ENCODE results near the gene RPH3AL.

Gene RPH3AL

GRCh38 chr17:333626-334396 is 18.8 kb downstream of the RPH3AL start:
- H3K4me3 ChIP-seq (ENCODE audit: low read depth, low read length) = peak overlapping the region; percentile 34; the same call in 1 of the 2 replicates

DNA sequence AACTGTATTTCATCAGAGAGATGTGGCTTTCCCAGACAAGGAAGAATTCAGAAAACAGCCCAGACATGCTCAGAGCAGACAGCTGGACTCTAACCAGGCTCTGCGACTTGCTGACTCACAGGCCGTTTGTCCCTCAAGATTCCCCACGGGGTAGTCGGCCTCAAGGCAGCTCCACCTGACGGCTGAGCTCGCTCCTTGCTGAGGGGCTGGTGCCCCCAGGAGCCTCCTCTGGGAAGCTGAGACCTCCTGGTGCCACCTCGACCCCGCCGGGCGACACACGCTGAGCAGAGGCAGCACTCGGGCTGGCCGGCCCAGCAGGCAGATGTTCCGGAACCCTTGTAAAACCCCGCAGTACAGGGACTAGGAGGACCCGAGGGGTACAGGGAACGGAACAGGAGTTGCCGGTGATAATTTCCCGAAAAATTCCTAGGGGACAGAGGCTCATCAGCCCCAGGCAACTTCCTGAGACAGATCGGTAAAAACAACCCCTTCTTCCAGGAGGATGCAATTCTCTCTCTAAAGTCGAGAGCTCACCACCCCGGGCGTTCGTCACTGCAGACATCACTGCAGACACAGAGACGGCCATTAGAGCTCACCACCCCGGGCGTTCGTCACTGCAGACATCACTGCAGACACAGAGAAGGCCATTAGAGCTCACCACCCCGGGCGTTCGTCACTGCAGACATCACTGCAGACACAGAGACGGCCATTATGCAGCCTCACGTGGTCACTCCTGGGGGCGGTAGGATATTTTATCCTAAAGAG is 19.9 kb downstream of the RPH3AL start:
- H3K4me3 ChIP-seq (ENCODE audit: low read depth, low read length) = no peak overlapping the region
- H3K79me2 ChIP-seq (ENCODE audit: control insufficient read depth, insufficient read depth, low read length, unreplicated experiment) = no peaks in the 10 kb centered on the region
- H2AFZ ChIP-seq (ENCODE audit: low read length, unreplicated experiment) = no peak overlapping the region
- peaks cover 4% of the 10 kb centered on the region; the same call in 1 of the 2 replicates for H3K27me3 ChIP-seq (ENCODE audit: insufficient read depth, low read length)
- H3K27ac ChIP-seq (ENCODE audit: low read depth, low read length) = no peak overlapping the region
- peaks cover 4% of the 10 kb centered on the region for H3K4me1 ChIP-seq (ENCODE audit: control insufficient read depth, insufficient read depth, low read length, unreplicated experiment)
- H3K36me3 ChIP-seq (ENCODE audit: insufficient read depth, low read length) = no peaks in the 10 kb centered on the region

More at GRCh38 chr17:333626-334396, 18.8 kb downstream of the RPH3AL start:
- H3K79me2 ChIP-seq (ENCODE audit: control insufficient read depth, insufficient read depth, low read length, unreplicated experiment) = no peaks in the 10 kb centered on the region
- H3K27me3 ChIP-seq (ENCODE audit: insufficient read depth, low read length) = peaks cover 4% of the 10 kb centered on the region; the same call in 1 of the 2 replicates
- no peaks in the 10 kb centered on the region for H3K36me3 ChIP-seq (ENCODE audit: insufficient read depth, low read length)
- peaks cover 4% of the 10 kb centered on the region for H3K4me1 ChIP-seq (ENCODE audit: control insufficient read depth, insufficient read depth, low read length, unreplicated experiment)
- H2AFZ ChIP-seq (ENCODE audit: low read length, unreplicated experiment) = peak overlapping the region; percentile 69
- no peak overlapping the region for H3K27ac ChIP-seq (ENCODE audit: low read depth, low read length)

DNA sequence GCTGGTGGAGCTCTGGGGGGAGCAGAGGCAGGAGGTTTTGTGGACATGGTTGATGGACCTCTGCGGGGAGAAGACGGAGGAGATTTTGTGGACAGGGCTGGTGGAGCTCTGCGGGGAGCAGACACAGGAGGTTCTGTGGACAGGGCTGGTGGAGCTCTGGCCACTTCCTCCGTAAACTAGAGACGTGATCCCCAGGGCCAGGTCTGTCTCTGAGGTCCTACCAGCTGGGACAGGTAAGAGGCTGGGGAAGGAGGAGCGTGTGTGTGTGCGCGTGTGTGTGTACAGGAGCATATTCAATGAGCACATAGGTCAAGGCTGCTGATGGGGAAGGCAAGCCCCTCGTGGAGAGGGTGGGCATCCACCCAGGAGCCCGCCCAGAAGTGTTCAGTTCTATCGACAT is 20.6 kb downstream of the RPH3AL start:
- Histone ChIP-seq H3K27ac (ENCODE audit: low read depth, low read length) (no peak overlapping the region), H3K36me3 (ENCODE audit: insufficient read depth, low read length) (no peaks in the 10 kb centered on the region), H3K79me2 (ENCODE audit: control insufficient read depth, insufficient read depth, low read length, unreplicated experiment) (no peaks in the 10 kb centered on the region), H2AFZ (ENCODE audit: low read length, unreplicated experiment) (no peak overlapping the region), H3K4me1 (ENCODE audit: control insufficient read depth, insufficient read depth, low read length, unreplicated experiment) (peaks cover 4% of the 10 kb centered on the region), H3K27me3 (ENCODE audit: insufficient read depth, low read length) (peaks cover 4% of the 10 kb centered on the region; the same call in 1 of the 2 replicates), H3K4me3 (ENCODE audit: low read depth, low read length) (no peak overlapping the region)

- H3K4me3 ChIP-seq (ENCODE audit: low read depth, low read length) = no peak overlapping the region
Observed at GRCh38 chr17:330993-331701, 21.5 kb downstream of the RPH3AL start.

DNA sequence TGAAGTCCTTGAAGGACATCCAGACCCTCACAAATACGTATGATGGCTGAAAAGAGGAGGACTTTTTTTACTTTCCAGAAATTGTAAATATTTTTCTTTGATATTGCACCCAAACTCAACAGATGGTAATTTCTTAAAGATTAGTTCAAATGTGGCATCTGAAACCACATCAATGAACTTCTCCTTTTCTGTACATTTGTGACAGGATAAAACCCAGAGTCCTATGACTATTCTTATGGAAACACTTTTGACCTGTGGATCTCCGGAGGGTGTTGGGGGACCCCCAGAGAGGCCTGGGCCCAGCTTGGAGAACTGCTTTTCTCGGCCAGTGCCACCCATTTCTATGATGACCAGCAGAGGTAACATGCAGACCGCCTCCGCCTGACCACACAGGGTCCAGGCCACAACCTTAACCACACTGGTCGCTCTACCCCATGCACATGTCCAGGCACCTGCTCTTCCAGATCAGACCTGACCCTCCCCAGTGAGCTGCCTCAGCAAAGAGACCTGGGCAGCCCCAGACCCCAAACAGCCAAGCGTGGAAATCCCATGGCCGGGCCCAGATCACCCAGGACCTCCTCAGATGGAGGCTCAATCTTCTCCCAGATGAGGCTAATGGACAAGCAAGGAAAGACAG is 22.7 kb downstream of the RPH3AL start:
- H3K79me2 ChIP-seq (ENCODE audit: control insufficient read depth, insufficient read depth, low read length, unreplicated experiment) = no peaks in the 10 kb centered on the region
- peaks cover 4% of the 10 kb centered on the region; the same call in 1 of the 2 replicates for H3K27me3 ChIP-seq (ENCODE audit: insufficient read depth, low read length)

More at GRCh38 chr17:330993-331701, 21.5 kb downstream of the RPH3AL start:
- H3K27ac ChIP-seq (ENCODE audit: low read depth, low read length) = no peak overlapping the region
- H3K4me1 ChIP-seq (ENCODE audit: control insufficient read depth, insufficient read depth, low read length, unreplicated experiment) = peaks cover 4% of the 10 kb centered on the region
- H3K36me3 ChIP-seq (ENCODE audit: insufficient read depth, low read length) = no peaks in the 10 kb centered on the region
- H2AFZ ChIP-seq (ENCODE audit: low read length, unreplicated experiment) = no peak overlapping the region
- no peaks in the 10 kb centered on the region for H3K79me2 ChIP-seq (ENCODE audit: control insufficient read depth, insufficient read depth, low read length, unreplicated experiment)
- peaks cover 4% of the 10 kb centered on the region; the same call in 1 of the 2 replicates for H3K27me3 ChIP-seq (ENCODE audit: insufficient read depth, low read length)

GRCh38 chr17:327971-328370 is 24.6 kb downstream of the RPH3AL start:
- no peak overlapping the region for H3K4me3 ChIP-seq (ENCODE audit: low read depth, low read length)
- no peaks in the 10 kb centered on the region for H3K27me3 ChIP-seq (ENCODE audit: insufficient read depth, low read length)
- H3K79me2 ChIP-seq (ENCODE audit: control insufficient read depth, insufficient read depth, low read length, unreplicated experiment) = no peaks in the 10 kb centered on the region
- H3K27ac ChIP-seq (ENCODE audit: low read depth, low read length) = no peak overlapping the region
- H3K4me1 ChIP-seq (ENCODE audit: control insufficient read depth, insufficient read depth, low read length, unreplicated experiment) = peaks cover 4% of the 10 kb centered on the region
- H3K36me3 ChIP-seq (ENCODE audit: insufficient read depth, low read length) = no peaks in the 10 kb centered on the region
- H2AFZ ChIP-seq (ENCODE audit: low read length, unreplicated experiment) = no peak overlapping the region

More for the DNA sequence above, 22.7 kb downstream of the RPH3AL start:
- H3K4me1 ChIP-seq (ENCODE audit: control insufficient read depth, insufficient read depth, low read length, unreplicated experiment) = peaks cover 4% of the 10 kb centered on the region
- H3K36me3 ChIP-seq (ENCODE audit: insufficient read depth, low read length) = no peaks in the 10 kb centered on the region
- H3K27ac ChIP-seq (ENCODE audit: low read depth, low read length) = no peak overlapping the region
- H2AFZ ChIP-seq (ENCODE audit: low read length, unreplicated experiment) = no peak overlapping the region
- H3K4me3 ChIP-seq (ENCODE audit: low read depth, low read length) = no peak overlapping the region

DNA sequence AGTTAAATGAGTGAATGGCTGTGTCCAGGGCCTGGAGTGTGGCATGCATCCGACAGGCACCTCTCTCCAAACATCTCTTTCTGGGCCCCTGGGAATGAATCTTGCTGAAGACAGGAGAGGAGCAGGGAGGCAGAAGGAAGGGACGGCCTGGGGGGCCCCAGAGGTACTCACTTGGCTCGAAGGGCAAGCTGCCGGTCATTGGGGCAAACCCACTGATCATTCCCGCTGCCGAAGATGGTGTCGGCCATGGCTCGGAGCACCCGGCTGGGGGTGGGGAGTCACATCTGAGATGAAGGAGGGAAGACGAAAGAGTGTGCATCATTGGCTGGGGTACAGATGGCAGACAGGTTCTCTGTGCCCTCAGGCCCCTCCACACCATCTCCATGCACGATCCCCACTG is 25.3 kb downstream of the RPH3AL start:
- H2AFZ ChIP-seq (ENCODE audit: low read length, unreplicated experiment) = no peak overlapping the region
- no peaks in the 10 kb centered on the region for H3K27me3 ChIP-seq (ENCODE audit: insufficient read depth, low read length)
- no peaks in the 10 kb centered on the region for H3K79me2 ChIP-seq (ENCODE audit: control insufficient read depth, insufficient read depth, low read length, unreplicated experiment)
- no peak overlapping the region for H3K4me3 ChIP-seq (ENCODE audit: low read depth, low read length)
- H3K27ac ChIP-seq (ENCODE audit: low read depth, low read length) = no peak overlapping the region
- no peaks in the 10 kb centered on the region for H3K4me1 ChIP-seq (ENCODE audit: control insufficient read depth, insufficient read depth, low read length, unreplicated experiment)
- no peaks in the 10 kb centered on the region for H3K36me3 ChIP-seq (ENCODE audit: insufficient read depth, low read length)

DNA sequence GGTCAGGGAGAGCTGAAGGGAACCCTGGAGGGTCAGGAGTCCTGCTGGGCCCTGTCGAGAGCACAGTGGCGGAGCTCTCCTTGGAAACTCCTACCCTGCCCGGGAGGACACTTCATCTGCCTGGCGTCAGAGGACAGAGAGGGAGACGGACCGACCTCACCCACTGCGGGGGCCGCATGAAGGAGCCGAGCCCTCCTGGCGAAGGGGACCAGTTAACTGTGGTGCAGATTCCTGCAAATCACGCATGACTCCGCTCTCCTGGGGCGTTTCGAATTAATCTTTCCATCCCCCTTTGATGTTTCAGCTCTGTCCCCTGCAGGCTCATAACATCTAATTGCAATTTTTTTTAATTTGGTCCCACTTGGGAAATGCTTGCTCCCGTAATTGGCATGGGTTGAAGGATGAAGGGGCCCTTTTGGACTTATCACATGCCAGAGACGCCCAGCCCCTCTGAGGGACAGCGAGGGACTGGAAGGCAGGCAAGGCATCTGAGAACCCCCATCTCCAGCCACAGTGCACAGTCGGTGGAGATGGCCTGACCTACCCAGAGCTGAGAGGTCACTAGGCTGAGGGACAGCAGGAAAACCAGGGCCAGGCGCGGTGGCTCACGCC is 26.5 kb downstream of the RPH3AL start:
- H3K36me3 ChIP-seq (ENCODE audit: insufficient read depth, low read length) = no peaks in the 10 kb centered on the region
- H3K27me3 ChIP-seq (ENCODE audit: insufficient read depth, low read length) = no peaks in the 10 kb centered on the region
- no peak overlapping the region for H3K4me3 ChIP-seq (ENCODE audit: low read depth, low read length)
- no peak overlapping the region for H3K27ac ChIP-seq (ENCODE audit: low read depth, low read length)
- no peak overlapping the region for H2AFZ ChIP-seq (ENCODE audit: low read length, unreplicated experiment)
- H3K79me2 ChIP-seq (ENCODE audit: control insufficient read depth, insufficient read depth, low read length, unreplicated experiment) = no peaks in the 10 kb centered on the region
- H3K4me1 ChIP-seq (ENCODE audit: control insufficient read depth, insufficient read depth, low read length, unreplicated experiment) = no peaks in the 10 kb centered on the region

DNA sequence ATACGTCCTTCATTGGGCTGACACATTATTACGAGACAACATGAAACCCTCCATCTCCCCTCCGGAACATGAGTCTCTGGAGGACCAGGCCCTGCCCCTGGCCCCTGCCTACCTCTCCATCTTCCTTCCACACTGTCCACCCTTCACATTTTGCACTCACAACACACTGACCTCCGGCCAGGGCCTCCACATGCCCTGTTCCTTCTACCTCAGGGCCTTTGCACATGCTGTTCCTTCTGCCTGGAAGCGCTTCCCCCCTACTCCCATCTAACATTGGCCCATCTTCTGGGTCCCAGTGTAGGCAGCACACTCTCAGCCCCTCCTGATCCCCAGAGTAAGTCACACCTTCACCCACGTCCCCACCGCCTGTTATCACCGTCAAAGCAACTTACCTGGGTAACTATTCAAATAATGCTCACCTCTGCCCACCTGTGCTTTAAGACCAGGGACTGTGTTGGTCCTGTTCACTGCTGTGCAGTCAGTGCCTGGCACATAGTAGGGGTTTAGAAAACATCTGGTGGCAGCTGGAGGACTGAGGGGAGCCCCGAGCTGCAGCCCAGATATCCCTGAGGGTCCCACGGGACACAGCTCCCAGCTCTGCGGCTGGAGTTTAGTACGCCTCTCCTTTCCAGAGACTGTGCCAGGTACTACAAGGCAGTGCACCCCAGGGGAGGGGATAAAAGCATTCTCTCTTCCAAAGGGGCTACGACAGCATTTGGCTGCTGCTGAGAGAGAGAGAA is 27.2 kb downstream of the RPH3AL start:
- Histone ChIP-seq H3K4me3 (ENCODE audit: low read depth, low read length) (no peak overlapping the region), H3K4me1 (ENCODE audit: control insufficient read depth, insufficient read depth, low read length, unreplicated experiment) (no peaks in the 10 kb centered on the region), H3K79me2 (ENCODE audit: control insufficient read depth, insufficient read depth, low read length, unreplicated experiment) (no peaks in the 10 kb centered on the region), H2AFZ (ENCODE audit: low read length, unreplicated experiment) (no peak overlapping the region), H3K27me3 (ENCODE audit: insufficient read depth, low read length) (no peaks in the 10 kb centered on the region), H3K36me3 (ENCODE audit: insufficient read depth, low read length) (no peaks in the 10 kb centered on the region), H3K27ac (ENCODE audit: low read depth, low read length) (no peak overlapping the region)

Measured in ACC112 (cell line).